ENCODE data around the gene HORMAD2.
A peak's percentile ranks its signal among the peaks of the same experiment; 100 is the strongest.

The HORMAD2 gene

DNA sequence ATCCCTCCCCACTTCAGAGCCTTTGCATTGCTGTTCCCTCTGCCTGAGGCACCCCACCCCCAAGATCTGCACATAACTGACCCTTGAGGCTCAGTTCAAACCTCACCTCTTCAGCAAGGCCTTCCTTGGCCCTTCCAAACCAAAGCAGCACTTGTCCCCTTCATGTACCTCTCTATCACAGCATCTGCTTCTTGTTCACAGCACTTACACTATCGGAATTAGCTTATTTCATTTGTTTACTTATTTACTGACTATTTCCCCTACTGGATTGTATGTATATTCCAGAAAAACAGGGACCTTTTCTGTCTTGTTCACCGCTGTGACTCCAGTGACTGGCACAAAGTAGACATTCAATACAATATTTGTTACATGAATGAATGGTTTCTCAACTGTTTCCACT is 38.0 kb downstream of the HORMAD2 start:
- no peak for ATAC-seq
- TF ChIP-seq, protein P1, sequence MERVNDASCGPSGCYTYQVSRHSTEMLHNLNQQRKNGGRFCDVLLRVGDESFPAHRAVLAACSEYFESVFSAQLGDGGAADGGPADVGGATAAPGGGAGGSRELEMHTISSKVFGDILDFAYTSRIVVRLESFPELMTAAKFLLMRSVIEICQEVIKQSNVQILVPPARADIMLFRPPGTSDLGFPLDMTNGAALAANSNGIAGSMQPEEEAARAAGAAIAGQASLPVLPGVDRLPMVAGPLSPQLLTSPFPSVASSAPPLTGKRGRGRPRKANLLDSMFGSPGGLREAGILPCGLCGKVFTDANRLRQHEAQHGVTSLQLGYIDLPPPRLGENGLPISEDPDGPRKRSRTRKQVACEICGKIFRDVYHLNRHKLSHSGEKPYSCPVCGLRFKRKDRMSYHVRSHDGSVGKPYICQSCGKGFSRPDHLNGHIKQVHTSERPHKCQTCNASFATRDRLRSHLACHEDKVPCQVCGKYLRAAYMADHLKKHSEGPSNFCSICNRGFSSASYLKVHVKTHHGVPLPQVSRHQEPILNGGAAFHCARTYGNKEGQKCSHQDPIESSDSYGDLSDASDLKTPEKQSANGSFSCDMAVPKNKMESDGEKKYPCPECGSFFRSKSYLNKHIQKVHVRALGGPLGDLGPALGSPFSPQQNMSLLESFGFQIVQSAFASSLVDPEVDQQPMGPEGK (CRISPR knock-in tag; IDR thresholded peaks at IDR 0.05; ENCODE audit: borderline replicate concordance), result no peak
- TF ChIP-seq ZFP3 (CRISPR knock-in tag; IDR thresholded peaks at IDR 0.05) (no peak), ZNF565 (CRISPR knock-in tag; conservative IDR thresholded peaks at IDR 0.05; ENCODE audit: low read depth) (no peak)
- TF ChIP-seq, protein P2, sequence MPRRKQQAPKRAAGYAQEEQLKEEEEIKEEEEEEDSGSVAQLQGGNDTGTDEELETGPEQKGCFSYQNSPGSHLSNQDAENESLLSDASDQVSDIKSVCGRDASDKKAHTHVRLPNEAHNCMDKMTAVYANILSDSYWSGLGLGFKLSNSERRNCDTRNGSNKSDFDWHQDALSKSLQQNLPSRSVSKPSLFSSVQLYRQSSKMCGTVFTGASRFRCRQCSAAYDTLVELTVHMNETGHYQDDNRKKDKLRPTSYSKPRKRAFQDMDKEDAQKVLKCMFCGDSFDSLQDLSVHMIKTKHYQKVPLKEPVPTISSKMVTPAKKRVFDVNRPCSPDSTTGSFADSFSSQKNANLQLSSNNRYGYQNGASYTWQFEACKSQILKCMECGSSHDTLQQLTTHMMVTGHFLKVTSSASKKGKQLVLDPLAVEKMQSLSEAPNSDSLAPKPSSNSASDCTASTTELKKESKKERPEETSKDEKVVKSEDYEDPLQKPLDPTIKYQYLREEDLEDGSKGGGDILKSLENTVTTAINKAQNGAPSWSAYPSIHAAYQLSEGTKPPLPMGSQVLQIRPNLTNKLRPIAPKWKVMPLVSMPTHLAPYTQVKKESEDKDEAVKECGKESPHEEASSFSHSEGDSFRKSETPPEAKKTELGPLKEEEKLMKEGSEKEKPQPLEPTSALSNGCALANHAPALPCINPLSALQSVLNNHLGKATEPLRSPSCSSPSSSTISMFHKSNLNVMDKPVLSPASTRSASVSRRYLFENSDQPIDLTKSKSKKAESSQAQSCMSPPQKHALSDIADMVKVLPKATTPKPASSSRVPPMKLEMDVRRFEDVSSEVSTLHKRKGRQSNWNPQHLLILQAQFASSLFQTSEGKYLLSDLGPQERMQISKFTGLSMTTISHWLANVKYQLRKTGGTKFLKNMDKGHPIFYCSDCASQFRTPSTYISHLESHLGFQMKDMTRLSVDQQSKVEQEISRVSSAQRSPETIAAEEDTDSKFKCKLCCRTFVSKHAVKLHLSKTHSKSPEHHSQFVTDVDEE (CRISPR knock-in tag; IDR thresholded peaks at IDR 0.05), result no peak

DNA sequence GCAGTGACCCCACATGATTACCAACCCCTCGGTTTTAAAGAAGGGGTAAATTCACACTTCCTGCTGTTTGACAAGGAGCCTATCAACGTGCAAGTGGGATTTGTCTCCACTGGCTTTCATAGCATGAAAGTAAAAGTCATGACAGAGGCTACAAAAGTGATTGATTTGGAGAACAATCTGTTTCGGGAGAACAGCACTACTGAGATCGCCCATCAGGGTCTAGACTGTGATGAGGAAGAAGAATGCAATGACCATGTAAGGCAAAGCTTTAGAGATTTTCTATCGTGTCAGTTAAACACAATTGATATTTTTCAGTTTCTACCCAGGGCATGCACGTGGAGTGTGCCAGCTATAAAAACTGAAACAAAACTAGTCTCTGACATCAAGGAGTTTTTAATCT is 41.7 kb downstream of the HORMAD2 start:
- TF ChIP-seq RARB (CRISPR knock-in tag; IDR thresholded peaks at IDR 0.05), result no peak
- TF ChIP-seq SNAI2 (CRISPR knock-in tag; IDR thresholded peaks at IDR 0.05), result no peak
- no peak for TF ChIP-seq PPARA (CRISPR knock-in tag; IDR thresholded peaks at IDR 0.05; ENCODE audit: borderline replicate concordance)
- ATAC-seq, result no peak

DNA sequence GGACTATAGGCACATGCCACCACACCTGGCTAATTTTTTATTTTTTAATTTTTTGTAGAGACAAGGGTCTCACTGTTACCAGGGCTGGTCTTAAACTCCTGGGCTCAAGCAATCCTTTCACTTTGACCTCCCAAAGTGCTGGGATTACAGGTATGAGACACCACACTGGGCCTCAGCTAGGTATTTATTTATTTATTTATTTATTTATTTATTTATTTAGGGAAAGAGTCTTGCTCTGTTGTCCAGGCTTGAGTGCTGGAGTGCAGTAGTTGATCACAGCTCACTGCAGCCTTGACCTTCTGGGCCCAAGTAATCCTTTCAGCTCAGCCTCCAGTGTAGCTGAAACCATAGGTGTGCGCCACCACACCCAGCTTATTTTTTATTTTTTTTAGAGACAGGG is 43.2 kb downstream of the HORMAD2 start:
- ATAC-seq, result no peak
- TF ChIP-seq TCF4 (CRISPR knock-in tag; IDR thresholded peaks at IDR 0.05; ENCODE audit: borderline replicate concordance) (no peak), CSDC2 (CRISPR knock-in tag; IDR thresholded peaks at IDR 0.05) (no peak), ESRRG (CRISPR knock-in tag; IDR thresholded peaks at IDR 0.05) (no peak), ZNF8 (CRISPR knock-in tag; IDR thresholded peaks at IDR 0.05) (no peak)
- TF ChIP-seq, protein P2 (CRISPR knock-in tag; IDR thresholded peaks at IDR 0.05), result no peak
- TF ChIP-seq, protein P3, sequence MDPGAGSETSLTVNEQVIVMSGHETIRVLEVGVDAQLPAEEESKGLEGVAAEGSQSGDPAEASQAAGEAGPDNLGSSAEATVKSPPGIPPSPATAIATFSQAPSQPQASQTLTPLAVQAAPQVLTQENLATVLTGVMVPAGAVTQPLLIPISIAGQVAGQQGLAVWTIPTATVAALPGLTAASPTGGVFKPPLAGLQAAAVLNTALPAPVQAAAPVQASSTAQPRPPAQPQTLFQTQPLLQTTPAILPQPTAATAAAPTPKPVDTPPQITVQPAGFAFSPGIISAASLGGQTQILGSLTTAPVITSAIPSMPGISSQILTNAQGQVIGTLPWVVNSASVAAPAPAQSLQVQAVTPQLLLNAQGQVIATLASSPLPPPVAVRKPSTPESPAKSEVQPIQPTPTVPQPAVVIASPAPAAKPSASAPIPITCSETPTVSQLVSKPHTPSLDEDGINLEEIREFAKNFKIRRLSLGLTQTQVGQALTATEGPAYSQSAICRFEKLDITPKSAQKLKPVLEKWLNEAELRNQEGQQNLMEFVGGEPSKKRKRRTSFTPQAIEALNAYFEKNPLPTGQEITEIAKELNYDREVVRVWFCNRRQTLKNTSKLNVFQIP (CRISPR knock-in tag; IDR thresholded peaks at IDR 0.05; ENCODE audit: borderline replicate concordance, low read depth), result no peak

DNA sequence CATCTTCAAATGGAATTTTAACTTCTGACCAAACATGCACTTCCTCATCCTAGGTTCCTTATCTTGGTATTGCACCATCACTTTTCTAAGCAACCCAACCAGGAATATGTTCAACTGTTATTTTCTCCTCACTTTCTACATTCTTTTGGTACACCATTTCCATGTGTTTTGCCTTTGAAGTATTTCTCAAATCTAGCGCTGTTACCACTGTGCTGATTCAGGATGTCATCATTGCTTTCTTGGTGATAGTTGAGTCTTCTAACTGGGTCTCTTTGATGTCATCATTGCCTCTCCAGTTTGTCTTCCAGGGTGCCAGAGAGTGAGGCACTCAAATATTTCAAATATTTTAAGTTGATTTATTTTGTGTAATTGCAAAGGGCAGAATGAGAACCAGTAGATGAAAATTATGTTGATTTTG is 47.5 kb downstream of the HORMAD2 start:
- ATAC-seq, result no peak
- TF ChIP-seq ISL1 (CRISPR knock-in tag; IDR thresholded peaks at IDR 0.05), result peak; percentile 65
- no peak for TF ChIP-seq SNAI2 (CRISPR knock-in tag; IDR thresholded peaks at IDR 0.05)

DNA sequence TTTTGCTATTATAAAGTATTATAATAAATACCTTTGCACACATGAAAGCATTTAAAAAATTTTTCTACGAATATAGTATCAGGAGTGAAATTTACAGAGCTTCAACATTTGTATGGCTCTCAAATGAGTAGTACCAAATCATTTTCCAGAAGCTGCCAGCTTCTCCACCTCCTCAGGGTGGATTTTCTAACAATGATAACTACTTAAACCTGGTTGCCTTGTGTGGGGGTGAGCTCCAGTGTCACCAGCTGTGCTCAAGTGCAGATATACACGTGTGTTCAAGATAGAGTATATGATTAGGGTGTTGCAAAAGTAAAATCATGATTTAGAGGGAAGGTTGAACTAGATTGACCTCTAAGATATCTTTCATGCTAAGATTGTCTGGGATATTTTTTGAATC is 48.2 kb downstream of the HORMAD2 start:
- TF ChIP-seq ARNTL (CRISPR knock-in tag; IDR thresholded peaks at IDR 0.05; ENCODE audit: borderline replicate concordance, low read depth), result no peak
- TF ChIP-seq, protein P1 (CRISPR knock-in tag; IDR thresholded peaks at IDR 0.05; ENCODE audit: borderline replicate concordance), result no peak
- TF ChIP-seq TOX (CRISPR knock-in tag; IDR thresholded peaks at IDR 0.05; ENCODE audit: borderline replicate concordance), result no peak
- no peak for TF ChIP-seq PPARA (CRISPR knock-in tag; IDR thresholded peaks at IDR 0.05; ENCODE audit: borderline replicate concordance)
- no peak for TF ChIP-seq ZFP30 (CRISPR knock-in tag; IDR thresholded peaks at IDR 0.05)
- TF ChIP-seq OSR1 (CRISPR knock-in tag; IDR thresholded peaks at IDR 0.05), result no peak
- TF ChIP-seq, protein P2 (CRISPR knock-in tag; IDR thresholded peaks at IDR 0.05), result no peak
- TF ChIP-seq, protein P3 (CRISPR knock-in tag; IDR thresholded peaks at IDR 0.05; ENCODE audit: borderline replicate concordance, low read depth), result no peak
- no peak for TF ChIP-seq TCF4 (CRISPR knock-in tag; IDR thresholded peaks at IDR 0.05; ENCODE audit: borderline replicate concordance)
- TF ChIP-seq ZNF565 (CRISPR knock-in tag; conservative IDR thresholded peaks at IDR 0.05; ENCODE audit: low read depth), result no peak
- no peak for TF ChIP-seq ZC3H10 (CRISPR knock-in tag; IDR thresholded peaks at IDR 0.05)
- no peak for TF ChIP-seq SNAI2 (CRISPR knock-in tag; IDR thresholded peaks at IDR 0.05)
- no peak for ATAC-seq
